Activated CD4-positive, alpha-beta T cell treated with anti-CD3 and anti-CD28 coated beads, Interleukin-2, amount 50 U/mL, for 16 hours (primary cell): ENCODE results near the gene SWT1.
"Not testable (repeated sequence)": the region's sequence is repeated elsewhere in the genome, so short reads cannot be mapped to it uniquely, and the experiment has no call there.

Source experiments
- DNase-seq: peaks from one replicate; pipeline ENCODE4 v3.0.0-alpha.2; 2020

Gene SWT1

DNA sequence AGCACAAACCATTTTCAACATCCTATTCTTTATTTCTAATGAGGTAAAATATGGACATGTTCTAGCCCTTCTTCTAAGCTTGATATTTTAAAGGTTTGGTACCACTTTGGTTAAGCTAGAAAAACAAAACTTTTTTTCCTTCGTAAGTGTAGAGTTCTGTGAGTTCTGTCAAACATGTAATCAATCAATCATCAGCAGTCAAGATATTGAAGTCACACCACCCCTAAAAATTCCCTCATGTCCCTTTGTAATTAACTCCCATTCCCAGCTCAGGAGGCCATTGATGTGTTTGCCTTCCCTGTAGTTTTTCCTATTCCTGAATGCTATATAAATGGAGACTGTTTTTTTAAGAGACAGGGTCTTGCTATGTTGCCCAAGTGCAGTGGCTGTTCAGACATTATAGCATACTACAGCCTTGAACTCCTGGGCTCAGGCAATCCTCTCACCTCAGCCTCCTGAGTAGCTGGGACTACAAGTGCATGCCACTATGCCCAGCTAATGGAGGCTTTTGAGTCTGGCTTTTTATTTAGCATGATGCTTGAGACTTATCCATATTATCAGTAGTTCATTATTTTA lies 137.1 kb downstream of the SWT1 start:
- DNase-seq, result no peak

DNA sequence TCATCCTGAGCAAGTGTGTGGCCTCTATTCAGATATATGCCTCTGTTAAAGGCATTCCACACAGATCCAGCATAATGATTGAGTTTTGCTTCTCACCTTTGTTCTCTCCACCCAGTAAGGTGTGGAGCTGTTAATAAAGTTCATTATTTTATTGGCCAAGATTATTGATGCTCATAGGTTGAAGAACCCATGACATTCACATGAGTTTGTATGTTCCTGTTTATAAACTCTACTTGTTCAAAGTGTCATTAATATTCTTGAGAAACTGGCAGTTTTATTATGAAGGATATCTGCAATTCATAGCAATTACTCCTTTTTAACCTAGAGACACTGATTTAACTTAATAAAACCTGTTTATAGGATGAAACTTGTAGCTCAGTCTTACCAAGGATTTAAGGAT lies 138.1 kb downstream of the SWT1 start:
- no peak for DNase-seq

DNA sequence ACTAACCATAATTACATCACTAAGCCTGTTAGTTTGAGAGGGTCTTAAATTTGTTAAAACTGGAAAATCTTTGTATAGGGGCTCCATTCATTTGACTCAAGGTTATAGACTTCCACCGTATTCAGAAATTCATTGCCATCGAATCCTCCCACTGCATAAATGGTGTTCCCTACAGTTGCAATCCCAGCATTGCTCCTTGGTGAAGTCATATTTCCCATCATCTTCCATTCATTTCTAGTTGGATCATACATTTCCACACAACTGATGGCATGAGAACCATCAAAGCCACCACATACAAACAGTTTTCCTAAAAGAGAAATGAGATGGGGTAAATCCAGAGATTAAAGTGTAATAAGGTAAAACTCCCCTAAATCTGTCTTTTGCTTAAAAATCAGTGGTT lies 141.0 kb downstream of the SWT1 start:
- DNase-seq, result no peak

GRCh38 chr1:185300152-185300551 lies 143.2 kb downstream of the SWT1 start:
- no peak for DNase-seq

GRCh38 chr1:185305419-185305818 lies 148.5 kb downstream of the SWT1 start:
- no peak for DNase-seq

- DNase-seq, result no peak
Measured at GRCh38 chr1:185308126-185308525, 151.2 kb downstream of the SWT1 start.

- DNase-seq, result no peak
Measured at GRCh38 chr1:185309566-185309965, 152.6 kb downstream of the SWT1 start.

DNA sequence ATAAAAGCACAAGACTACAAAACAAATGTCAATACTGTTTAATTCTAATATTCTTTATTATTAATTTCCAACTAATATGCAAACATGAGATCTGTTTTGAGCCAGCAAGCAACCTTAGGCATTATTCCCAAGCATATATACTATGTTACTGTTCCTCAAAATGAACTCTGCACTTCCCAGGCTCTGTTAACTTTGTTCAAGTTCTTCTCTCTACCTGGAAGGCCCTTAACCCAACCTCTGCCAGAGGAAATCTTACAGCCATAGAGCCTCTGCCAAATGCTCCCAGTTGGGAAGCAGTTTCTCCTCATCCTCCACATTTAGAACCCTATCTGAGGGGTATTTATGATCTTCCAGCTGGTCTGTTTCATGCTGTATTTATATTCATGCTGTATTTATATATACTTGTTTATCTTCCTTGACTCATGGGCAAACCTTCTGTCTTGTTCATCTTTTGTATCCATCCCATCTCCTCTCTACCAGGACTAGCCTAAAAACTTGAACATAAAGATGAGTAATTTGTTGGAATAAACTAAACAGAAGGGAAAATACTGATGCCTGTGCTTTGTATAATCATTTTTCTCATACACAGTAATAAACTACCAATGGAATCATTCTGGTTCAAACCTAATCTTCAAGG lies 154.7 kb downstream of the SWT1 start:
- no peak for DNase-seq

DNA sequence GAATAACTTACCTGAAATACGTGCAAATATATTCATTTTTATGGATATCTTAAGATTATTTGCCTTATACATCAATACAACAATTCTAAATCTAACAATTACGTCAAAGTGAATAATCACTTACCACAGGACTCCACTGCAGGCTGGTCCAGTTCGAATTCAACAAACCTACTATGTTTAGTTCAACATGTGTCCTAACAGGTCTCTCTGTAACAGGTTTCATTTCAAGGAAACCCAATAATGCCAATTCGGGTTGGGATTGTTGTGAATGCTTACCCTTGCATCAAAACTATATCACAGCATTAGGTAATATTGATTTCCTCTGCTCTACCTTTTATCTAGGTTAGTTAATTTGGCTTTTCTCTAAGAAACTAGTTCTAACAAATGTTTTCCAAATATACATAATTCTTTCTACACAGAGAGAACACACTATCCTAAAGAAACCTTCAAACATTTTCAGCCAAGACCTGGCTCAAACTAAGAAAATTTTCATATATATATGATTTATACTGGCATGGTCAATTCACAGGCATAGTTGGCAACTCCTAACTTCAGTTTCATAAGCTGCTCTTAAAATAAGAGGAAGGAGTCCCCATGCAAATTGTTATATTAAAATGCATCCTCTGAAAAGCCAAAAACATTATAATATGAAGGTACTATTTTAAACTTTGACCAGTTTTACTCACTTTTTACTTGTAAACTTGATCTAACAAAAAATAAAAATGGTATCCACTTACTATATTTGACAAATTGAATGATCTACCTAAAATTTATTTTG lies 155.6 kb downstream of the SWT1 start:
- no peak for DNase-seq

- no peak for DNase-seq
Measured at GRCh38 chr1:185314411-185314810, 157.4 kb downstream of the SWT1 start.

GRCh38 chr1:185315445-185316071 lies 158.6 kb downstream of the SWT1 start:
- DNase-seq, result peak; percentile 16

GRCh38 chr1:185316163-185317033 lies 159.4 kb downstream of the SWT1 start:
- peak; percentile 93 for DNase-seq

- DNase-seq, result peak; percentile 96
Measured at GRCh38 chr1:185317034-185317885, 160.3 kb downstream of the SWT1 start, which contains the start of gene IVNS1ABP. TSS of gene IVNS1ABP (minus strand) at chr1:185317243. CDS start at chr1:185309493, 7,750 bp downstream.

DNA sequence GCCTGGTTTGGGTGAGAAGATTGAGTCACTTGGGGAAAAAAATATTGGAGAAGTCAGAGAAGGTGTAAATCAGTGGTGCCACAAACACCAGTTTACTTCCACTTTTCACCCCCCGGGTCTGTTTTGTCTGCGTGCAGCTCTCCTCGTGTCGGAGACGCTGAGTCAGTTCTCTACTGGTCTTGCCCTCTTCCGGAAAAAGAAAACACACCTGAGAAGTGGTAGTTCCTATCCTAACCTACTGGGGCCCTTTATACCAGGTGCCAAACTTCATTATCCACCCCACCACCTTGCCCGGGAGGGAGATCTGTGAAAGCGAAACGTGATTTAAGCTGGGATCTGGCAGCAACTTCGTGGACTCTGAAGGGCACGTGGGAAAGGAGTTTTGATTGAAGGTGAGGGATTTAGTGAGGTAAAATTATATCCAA lies 160.9 kb downstream of the SWT1 start:
- peak; percentile 82 for DNase-seq

DNA sequence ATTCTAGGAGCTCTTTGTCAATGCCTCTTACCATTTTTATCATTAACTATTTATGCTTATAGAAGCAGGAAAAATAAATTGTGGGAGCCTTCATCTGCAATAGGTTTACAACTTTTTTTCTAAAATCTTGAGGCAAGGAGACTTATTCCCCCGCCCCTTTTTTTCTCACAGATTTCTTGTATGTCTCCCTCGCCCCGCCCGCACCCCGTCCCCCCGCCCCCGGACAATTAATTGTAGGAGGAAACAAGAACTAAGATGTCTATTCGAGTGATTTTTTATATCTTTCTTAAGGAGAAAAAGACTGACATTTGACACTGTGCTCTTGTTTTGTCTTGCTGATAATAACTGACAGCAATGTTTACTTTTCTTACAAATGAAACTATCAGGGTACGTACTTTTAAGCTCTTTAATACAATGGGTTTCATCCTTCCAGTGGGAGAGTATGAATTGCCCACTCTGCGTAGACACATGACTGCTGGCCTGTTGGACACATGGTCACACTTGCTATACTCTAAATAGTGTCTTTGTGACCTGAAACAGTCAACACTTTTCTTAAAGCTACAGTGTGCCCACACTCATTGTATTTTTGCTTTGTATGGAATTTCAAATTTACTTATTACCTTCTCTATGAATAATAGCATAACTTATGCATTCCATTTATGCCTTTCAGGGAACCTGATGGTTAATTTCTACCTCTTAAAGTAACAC lies 161.6 kb downstream of the SWT1 start:
- no peak for DNase-seq

- no peak for DNase-seq
Measured at GRCh38 chr1:185319139-185319475, 162.1 kb downstream of the SWT1 start.

GRCh38 chr1:185321104-185321503 lies 164.1 kb downstream of the SWT1 start:
- DNase-seq, result not testable (repeated sequence)

DNA sequence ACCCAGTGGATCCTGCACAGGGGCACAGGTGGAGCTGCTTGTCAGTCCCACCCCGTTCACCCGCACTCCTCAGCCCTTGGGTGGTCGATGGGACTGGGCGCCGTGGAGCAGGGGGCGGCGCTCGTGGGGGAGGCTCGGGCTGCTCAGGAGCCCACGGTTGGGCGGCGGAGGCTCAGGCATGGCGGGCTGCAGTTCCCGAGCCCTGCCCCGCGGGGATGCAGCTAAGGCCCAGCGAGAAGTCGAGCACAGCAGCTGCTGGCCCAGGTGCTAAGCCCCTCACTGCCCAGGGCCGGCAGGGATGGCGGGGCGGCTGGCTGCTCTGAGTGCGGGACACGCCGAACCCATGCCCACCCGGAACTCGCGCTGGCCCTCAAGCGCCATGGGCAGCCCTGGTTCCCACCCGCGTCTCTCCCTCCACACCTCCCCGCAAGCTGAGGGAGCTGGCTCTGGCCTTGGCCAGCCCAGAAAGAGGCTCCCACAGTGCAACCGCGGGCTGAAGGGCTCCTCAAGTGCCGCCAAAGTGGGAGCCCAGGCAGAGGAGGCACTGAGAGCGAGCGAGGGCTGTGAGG lies 164.8 kb downstream of the SWT1 start:
- not testable (repeated sequence) for DNase-seq

DNA sequence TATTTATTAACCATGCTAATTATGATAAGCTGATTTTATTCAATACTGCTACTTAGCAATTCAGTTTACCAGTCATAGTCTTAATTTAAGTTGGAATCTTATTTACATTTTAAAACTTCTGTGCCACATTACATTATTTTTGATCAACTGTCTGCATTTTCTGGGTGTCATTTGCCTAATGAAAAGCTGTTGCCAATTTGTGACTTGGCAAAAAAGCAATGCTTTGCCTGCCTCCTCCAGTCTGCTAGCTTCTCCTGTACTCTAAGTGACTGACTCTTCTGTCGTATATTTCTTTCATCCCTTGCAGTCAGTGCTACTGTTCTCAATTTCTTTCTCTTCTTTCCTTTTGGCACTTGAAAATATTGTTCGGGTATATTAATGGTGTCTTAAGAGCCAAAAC lies 165.7 kb downstream of the SWT1 start:
- no peak for DNase-seq

DNA sequence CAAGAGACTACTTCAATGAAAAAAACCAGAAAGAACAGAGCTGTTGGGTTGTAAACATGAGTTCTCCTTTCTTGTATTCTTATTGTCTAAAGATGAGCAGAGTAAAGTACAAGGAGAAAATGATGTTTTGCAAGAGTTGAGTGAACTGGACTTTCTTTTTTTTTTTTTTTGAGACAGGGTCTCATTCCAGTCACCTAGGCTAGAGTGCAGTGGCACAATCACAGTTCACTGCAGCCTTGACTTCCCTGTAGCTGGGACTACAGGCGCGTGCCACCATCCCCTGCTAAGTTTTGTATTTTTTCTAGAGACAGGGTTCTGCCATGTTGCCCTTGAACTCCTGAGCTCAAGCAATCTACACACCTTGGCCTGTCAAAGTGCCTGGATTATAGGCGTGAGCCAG lies 167.2 kb downstream of the SWT1 start:
- no peak for DNase-seq

- no peak for DNase-seq
Measured at GRCh38 chr1:185325413-185325812, 168.4 kb downstream of the SWT1 start.
